HL-60 (cell line): ENCODE results near the gene LITAFD.

Source experiments
- DNase-seq, 2 experiments: peaks; one replicate each; pipeline ENCODE4 v3.0.0-alpha.2; 2010 to 2020; ENCODE audit warnings: low read depth in 1 of 2, low spot score in 1 of 2
- H3K27ac ChIP-seq: fragments of 250-450 bp; sonication (Bioruptor Pico); replicated peaks from 2 replicates; pipeline ENCODE4 v1.5.1; 2020; ENCODE audit warnings: mild to moderate bottlenecking, moderate library complexity
- H3K27me3 ChIP-seq: fragments of 250-450 bp; sonication (Bioruptor Pico); 2 replicates; pipeline ENCODE4 v1.5.1; 2021; ENCODE audit warnings: mild to moderate bottlenecking, moderate library complexity; ENCODE audit not compliant: insufficient read depth, poor library complexity, severe bottlenecking
- H3K4me3 ChIP-seq: replicated peaks from 2 replicates; pipeline ENCODE4 v1.5.1; 2011; ENCODE audit warnings: mild to moderate bottlenecking, control low read depth, low read length; ENCODE audit not compliant: insufficient read depth
- GABPA ChIP-seq: IDR thresholded peaks from 2 replicates; pipeline ENCODE4 v1.6.1; 2012; ENCODE audit warnings: low read depth
- POLR2AphosphoS5 ChIP-seq: IDR thresholded peaks from 2 replicates; pipeline ENCODE4 v1.6.1; 2012; ENCODE audit warnings: low read depth
- SPI1 ChIP-seq: IDR thresholded peaks from 2 replicates; pipeline ENCODE4 v1.6.1; 2012; ENCODE audit warnings: low read depth, mild to moderate bottlenecking, borderline replicate concordance
- TF ChIP-seq, protein P1 (sequence below): IDR thresholded peaks from one replicate; pipeline ENCODE4 v1.5.1; 2011; ENCODE audit warnings: low read length, control low read depth, inconsistent platforms; ENCODE audit not compliant: insufficient read depth
- TF ChIP-seq, protein P2 (sequence below): IDR thresholded peaks from 2 replicates; pipeline ENCODE4 v1.6.1; 2012; ENCODE audit warnings: low read depth; ENCODE audit not compliant: insufficient replicate concordance

Gene LITAFD

DNA sequence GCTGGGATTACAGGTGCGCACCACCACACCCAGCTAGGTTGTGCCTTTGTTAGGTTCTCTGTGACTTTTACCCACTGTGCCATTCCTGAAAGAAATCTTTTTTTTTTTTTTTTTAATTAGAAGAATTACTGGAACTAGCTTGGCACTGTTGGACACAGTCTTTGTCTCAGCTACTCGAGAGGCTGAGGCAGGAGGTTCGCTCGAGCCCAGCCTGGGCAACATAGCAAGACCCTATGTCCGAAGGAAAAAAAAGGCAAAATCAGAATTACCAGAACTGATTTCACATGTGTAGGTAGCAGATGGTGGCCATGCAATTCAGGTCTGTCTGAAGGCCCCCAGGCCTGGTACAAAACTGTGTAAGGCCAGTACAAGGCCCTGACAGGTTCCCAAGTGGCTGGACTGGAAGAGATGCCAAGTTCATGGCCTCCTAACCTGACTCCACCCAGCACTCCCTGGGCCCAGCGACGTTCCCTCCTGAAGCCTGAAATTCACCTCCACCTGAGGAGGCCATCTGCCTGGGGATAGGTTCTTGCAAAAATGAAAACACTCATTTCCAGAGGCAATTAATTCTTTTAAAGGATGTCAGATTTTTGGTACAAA, 36.4 kb upstream of the LITAFD start:
- TF ChIP-seq, protein P1, sequence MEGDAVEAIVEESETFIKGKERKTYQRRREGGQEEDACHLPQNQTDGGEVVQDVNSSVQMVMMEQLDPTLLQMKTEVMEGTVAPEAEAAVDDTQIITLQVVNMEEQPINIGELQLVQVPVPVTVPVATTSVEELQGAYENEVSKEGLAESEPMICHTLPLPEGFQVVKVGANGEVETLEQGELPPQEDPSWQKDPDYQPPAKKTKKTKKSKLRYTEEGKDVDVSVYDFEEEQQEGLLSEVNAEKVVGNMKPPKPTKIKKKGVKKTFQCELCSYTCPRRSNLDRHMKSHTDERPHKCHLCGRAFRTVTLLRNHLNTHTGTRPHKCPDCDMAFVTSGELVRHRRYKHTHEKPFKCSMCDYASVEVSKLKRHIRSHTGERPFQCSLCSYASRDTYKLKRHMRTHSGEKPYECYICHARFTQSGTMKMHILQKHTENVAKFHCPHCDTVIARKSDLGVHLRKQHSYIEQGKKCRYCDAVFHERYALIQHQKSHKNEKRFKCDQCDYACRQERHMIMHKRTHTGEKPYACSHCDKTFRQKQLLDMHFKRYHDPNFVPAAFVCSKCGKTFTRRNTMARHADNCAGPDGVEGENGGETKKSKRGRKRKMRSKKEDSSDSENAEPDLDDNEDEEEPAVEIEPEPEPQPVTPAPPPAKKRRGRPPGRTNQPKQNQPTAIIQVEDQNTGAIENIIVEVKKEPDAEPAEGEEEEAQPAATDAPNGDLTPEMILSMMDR, result no peak
- no peak for TF ChIP-seq SPI1

DNA sequence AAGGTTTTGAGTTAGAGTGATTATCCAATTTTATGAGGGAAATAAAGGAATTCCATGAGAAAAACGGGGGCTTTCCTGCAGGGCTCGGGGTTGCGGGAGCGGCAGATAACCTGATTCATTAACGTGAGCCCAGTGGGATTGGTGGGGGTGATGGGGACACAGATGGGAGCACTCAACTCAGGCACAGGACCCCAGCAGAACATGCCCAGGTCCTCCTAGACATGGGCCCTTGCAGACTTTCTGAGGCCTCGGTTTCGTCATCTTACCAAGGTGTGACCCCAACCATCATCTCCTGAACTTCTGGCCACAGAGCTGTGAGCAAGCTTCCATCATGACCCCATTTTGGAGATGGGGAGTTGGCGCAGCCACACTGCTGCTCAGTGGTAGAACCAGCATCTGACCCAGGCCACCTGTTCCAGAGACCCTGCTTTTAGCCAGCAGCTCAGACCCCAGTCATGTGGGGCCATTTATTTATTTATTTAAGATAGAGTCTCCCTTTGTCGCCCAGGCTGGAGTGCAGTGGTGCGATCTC, 35.7 kb upstream of the LITAFD start:
- Histone ChIP-seq H3K27me3 (no peaks in the 10 kb centered on the region), H3K27ac (no peak overlapping the region), H3K4me3 (no peak overlapping the region)
- DNase-seq, result no peak
- no peak for TF ChIP-seq GABPA
- TF ChIP-seq, protein P1, result no peak
- TF ChIP-seq, protein P2, sequence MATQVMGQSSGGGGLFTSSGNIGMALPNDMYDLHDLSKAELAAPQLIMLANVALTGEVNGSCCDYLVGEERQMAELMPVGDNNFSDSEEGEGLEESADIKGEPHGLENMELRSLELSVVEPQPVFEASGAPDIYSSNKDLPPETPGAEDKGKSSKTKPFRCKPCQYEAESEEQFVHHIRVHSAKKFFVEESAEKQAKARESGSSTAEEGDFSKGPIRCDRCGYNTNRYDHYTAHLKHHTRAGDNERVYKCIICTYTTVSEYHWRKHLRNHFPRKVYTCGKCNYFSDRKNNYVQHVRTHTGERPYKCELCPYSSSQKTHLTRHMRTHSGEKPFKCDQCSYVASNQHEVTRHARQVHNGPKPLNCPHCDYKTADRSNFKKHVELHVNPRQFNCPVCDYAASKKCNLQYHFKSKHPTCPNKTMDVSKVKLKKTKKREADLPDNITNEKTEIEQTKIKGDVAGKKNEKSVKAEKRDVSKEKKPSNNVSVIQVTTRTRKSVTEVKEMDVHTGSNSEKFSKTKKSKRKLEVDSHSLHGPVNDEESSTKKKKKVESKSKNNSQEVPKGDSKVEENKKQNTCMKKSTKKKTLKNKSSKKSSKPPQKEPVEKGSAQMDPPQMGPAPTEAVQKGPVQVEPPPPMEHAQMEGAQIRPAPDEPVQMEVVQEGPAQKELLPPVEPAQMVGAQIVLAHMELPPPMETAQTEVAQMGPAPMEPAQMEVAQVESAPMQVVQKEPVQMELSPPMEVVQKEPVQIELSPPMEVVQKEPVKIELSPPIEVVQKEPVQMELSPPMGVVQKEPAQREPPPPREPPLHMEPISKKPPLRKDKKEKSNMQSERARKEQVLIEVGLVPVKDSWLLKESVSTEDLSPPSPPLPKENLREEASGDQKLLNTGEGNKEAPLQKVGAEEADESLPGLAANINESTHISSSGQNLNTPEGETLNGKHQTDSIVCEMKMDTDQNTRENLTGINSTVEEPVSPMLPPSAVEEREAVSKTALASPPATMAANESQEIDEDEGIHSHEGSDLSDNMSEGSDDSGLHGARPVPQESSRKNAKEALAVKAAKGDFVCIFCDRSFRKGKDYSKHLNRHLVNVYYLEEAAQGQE, result no peak
- TF ChIP-seq POLR2AphosphoS5, result no peak
- TF ChIP-seq SPI1, result no peak

More for the DNA sequence above, 36.4 kb upstream of the LITAFD start:
- Histone ChIP-seq H3K4me3 (no peak overlapping the region), H3K27ac (no peak overlapping the region), H3K27me3 (no peaks in the 10 kb centered on the region)
- no peak for DNase-seq

DNA sequence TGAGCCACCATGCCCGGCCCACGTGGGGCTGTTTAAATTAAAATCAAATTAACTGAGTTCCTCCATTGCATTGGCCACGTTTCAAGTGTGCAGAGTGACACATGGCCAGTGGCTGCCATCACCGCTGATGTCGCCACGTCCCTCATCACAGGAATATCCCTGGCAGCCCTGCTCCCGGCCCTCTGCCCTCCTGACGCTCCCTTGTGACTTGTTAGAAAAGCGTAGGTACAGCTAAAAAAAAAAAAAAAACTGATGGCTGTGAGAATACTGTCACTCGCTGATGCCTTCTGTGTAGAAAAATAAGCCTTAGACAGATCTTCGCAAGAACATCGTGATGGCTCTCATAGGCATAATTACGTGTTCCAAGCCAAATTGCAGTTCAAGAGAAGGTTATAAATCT, 35.0 kb upstream of the LITAFD start:
- Histone ChIP-seq H3K27me3 (no peaks in the 10 kb centered on the region), H3K4me3 (no peak overlapping the region), H3K27ac (no peak overlapping the region)
- TF ChIP-seq SPI1, result no peak
- TF ChIP-seq, protein P1, result no peak
- TF ChIP-seq POLR2AphosphoS5, result no peak
- TF ChIP-seq GABPA, result no peak
- TF ChIP-seq, protein P2, result no peak
- no peak for DNase-seq

DNA sequence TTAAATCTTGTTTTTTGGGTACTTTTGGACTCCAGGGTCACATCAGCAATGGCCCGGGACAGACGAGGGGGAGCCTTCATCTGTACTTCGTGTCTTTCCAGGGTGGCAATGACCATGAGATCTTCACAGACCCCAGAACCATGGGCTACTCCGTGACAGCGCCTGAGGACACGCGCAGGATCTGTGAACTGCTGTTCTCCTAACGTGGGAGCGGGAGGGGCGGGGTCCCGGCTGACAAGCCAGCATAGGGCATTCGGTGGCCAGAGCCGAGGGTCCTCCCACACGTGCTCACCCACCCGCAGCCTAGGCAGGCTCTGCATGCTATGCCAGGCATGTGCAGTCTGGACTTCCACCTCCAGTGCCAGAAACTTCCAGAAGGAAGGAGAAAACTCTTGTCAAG, 34.5 kb upstream of the LITAFD start:
- no peak for DNase-seq
- Histone ChIP-seq H3K4me3 (no peak overlapping the region), H3K27ac (no peak overlapping the region), H3K27me3 (no peaks in the 10 kb centered on the region)
- TF ChIP-seq, protein P1, result no peak
- TF ChIP-seq, protein P2, result no peak
- no peak for TF ChIP-seq POLR2AphosphoS5
